ENCODE data around the gene MAST3.
"Not testable (repeated sequence)": the region's sequence is repeated elsewhere in the genome, so short reads cannot be mapped to it uniquely, and the experiment has no call there.

The MAST3 gene

GRCh38 chr19:18141031-18141430, 43.5 kb downstream of the MAST3 start:
- no peak for DNase-seq

- no peak for DNase-seq
Observed at GRCh38 chr19:18143902-18144301, 46.3 kb downstream of the MAST3 start.

DNA sequence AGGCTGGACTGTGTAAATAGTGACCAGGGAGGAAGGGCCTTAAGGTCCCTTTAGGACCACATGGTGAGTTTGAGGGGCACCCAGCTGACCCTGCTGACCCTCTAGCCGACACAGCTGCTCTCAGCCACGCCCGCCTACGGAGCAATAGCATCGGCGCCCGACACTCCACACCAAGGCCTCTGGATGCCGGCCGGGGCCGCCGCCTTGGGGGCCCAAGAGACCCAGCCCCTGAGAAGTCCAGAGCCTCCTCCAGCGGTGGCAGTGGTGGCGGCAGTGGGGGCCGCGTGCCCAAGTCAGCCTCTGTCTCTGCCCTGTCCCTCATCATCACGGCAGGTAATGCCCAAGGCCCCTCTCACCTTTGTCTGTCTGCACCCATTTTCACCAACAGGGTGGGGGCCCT, 46.8 kb downstream of the MAST3 start:
- DNase-seq = no peak

- no peak for DNase-seq
Observed at GRCh38 chr19:18144906-18145305, 47.3 kb downstream of the MAST3 start.

GRCh38 chr19:18145391-18145999, 47.9 kb downstream of the MAST3 start:
- no peak for DNase-seq

GRCh38 chr19:18147396-18147795, 49.8 kb downstream of the MAST3 start:
- no peak for DNase-seq

GRCh38 chr19:18149596-18149975, 52.0 kb downstream of the MAST3 start:
- no peak for DNase-seq

- no peak for DNase-seq
Observed at GRCh38 chr19:18150776-18151624, 53.4 kb downstream of the MAST3 start.

- peak; percentile 91 to 95 for DNase-seq
Observed at GRCh38 chr19:18152442-18152816, 54.9 kb downstream of the MAST3 start.

- DNase-seq = peak; percentile 98 to 99
Observed at GRCh38 chr19:18152817-18153555, 55.4 kb downstream of the MAST3 start, which contains the start of gene PIK3R2. Gene PIK3R2, plus strand, starts transcription at chr19:18153163. Its CDS starts 2,717 bp downstream, at chr19:18155880.

- DNase-seq = peak in 1 of 2 donors; percentile 40
Observed at GRCh38 chr19:18153556-18154134, 56.1 kb downstream of the MAST3 start.

- no peak for DNase-seq
Observed at GRCh38 chr19:18155095-18156087, 57.8 kb downstream of the MAST3 start.

DNA sequence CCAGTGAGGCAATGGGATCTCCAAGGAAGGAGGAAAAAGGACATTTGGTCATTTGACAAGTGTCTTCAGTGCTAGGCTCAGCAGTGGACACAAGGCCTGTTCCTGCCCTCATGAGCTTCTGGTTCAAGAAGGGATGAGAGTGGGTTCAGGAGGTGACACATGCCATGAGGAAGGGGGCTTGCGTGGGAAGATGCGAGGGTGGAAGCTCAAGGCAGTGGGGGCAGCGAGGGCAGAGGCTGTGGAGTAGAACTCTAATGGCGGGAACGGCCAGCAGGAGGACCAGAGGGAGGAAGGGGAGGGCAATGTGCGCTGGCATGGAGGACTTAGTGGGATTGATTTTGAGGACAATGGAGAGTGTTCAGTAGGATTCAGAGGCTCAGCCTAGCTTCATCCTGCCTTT, 58.7 kb downstream of the MAST3 start:
- DNase-seq = no peak

- no peak for DNase-seq
Observed at GRCh38 chr19:18156841-18157464, 59.4 kb downstream of the MAST3 start.

- no peak for DNase-seq
Observed at GRCh38 chr19:18157465-18158063, 60.0 kb downstream of the MAST3 start.

GRCh38 chr19:18158467-18158866, 60.9 kb downstream of the MAST3 start:
- DNase-seq = no peak

GRCh38 chr19:18159059-18159616, 61.6 kb downstream of the MAST3 start:
- not testable (repeated sequence) for DNase-seq

DNA sequence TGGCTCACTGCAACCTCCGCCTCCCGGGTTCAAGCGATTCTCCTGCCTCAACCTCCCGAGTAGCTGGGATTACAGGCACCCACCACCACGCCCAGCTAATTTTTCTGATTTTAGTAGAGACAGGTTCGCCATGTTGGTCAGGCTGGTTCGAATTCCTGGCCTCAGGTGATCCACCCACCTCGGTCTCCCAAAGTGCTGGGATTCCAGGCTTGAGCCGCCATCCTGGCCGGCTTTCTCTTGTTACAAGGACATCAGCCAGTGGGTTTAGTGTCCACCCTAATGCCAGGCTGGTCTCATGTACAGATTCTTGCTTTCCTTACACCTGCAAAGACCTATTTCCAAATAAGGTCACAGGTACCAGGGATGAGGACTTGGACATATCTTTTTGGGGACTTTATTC, 62.2 kb downstream of the MAST3 start:
- no peak for DNase-seq

DNA sequence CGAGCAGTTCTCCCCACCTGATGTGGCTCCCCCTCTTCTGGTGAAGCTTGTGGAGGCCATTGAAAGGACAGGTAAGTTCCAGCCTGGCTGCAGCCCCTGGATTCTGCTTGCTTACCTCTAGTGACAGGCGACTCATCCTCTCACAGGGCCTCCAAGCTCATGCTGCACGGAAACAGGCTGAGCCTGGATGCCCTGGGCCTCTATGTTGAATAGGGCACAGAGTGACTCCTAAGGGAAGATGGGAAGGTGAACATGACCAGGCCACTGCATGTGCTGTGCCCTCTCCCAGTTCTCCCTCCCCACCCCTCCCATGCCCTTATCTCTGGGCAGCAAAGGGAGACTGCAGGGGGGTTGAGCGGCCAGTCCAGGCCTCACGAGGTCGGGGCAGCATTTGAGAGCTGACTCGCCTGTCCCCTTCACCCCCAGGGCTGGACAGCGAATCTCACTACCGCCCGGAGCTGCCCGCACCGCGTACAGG, 63.0 kb downstream of the MAST3 start:
- DNase-seq = no peak

DNA sequence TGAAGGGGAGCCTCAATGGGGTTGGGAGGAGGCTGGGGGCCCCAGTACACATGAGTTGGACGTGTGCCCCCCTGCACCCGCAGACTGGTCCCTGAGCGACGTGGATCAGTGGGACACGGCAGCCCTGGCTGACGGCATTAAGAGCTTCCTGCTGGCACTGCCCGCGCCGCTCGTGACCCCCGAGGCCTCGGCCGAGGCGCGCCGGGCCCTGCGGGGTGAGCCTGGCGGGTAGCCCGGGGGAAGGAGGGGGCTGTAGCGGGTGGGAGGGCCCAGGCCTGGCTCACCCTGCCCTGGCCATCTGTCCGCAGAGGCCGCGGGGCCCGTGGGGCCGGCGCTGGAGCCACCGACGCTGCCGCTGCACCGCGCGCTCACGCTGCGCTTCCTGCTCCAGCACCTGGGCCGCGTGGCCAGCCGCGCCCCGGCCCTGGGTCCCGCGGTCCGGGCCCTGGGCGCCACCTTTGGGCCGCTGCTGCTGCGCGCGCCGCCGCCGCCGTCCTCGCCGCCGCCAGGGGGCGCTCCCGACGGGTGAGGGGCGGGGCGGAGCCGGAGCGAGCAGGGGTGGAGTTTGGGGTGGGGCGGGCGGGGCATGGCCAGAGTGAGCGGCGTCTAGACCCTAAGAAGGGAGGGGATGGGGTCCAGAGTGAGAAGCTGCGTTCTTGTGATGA, 63.5 kb downstream of the MAST3 start:
- DNase-seq = peak; percentile 74 to 77
